GM12892 (cell line): ENCODE results near the gene NAT16.

Experiments
- POLR2A ChIP-seq: IDR thresholded peaks from 2 replicates; pipeline ENCODE4 v1.6.1; 2011; ENCODE audit warnings: low read depth, low read length, control low read depth
- POLR2AphosphoS5 ChIP-seq: IDR thresholded peaks from 2 replicates; pipeline ENCODE4 v1.6.1; 2011; ENCODE audit warnings: low read depth, low read length, control low read depth
- TAF1 ChIP-seq: IDR thresholded peaks from 2 replicates; pipeline ENCODE4 v1.6.1; 2011; ENCODE audit warnings: low read depth, mild to moderate bottlenecking, control low read depth, low read length, borderline replicate concordance

GRCh38 chr7:101216001-101216859, 36.1 kb upstream of the NAT16 start:
- TF ChIP-seq TAF1 (no peak), POLR2AphosphoS5 (no peak), POLR2A (no peak)
